ENCODE measurements around the gene SF3B2. TPM values are rescaled to one million over a fixed set of nuclear protein-coding genes. Genes with fewer than 3 reads are reported as not detected.

The SF3B2 gene
- total RNA-seq, 1 donor from 2014 or later, result 201 TPM

- Mint-ChIP-seq H3K4me3 (no peak overlapping the region), H3K27ac (no peak overlapping the region), H3K36me3 (no peaks in the 10 kb centered on the region), H3K27me3 (ENCODE audit: low read depth) (peaks cover 10% of the 10 kb centered on the region), H3K9me3 (peaks cover 3% of the 10 kb centered on the region), H3K4me1 (no peaks in the 10 kb centered on the region)
- no peak for TF ChIP-seq CTCF (IDR thresholded peaks at IDR 0.05; ENCODE audit: unreplicated experiment)
- DNase-seq (ENCODE audit: low spot score in 2 of 2, unreplicated experiment in 2 of 2), result no peak
These were observed 19.0 kb upstream of the SF3B2 start for GRCh38 chr11:66032957-66033735.

GRCh38 chr11:66035653-66036333 lies 16.4 kb upstream of the SF3B2 start:
- H3K27me3 Mint-ChIP-seq (ENCODE audit: low read depth), result peaks cover 10% of the 10 kb centered on the region
- no peak for DNase-seq (ENCODE audit: low spot score in 2 of 2, unreplicated experiment in 2 of 2)
- H3K27ac Mint-ChIP-seq, result no peak overlapping the region
- H3K4me3 Mint-ChIP-seq, result no peak overlapping the region
- no peak for TF ChIP-seq CTCF (IDR thresholded peaks at IDR 0.05; ENCODE audit: unreplicated experiment)
- H3K4me1 Mint-ChIP-seq, result no peaks in the 10 kb centered on the region
- peaks cover 3% of the 10 kb centered on the region for H3K9me3 Mint-ChIP-seq
- H3K36me3 Mint-ChIP-seq, result no peaks in the 10 kb centered on the region

- H3K4me1 Mint-ChIP-seq, result no peaks in the 10 kb centered on the region
- peaks cover 3% of the 10 kb centered on the region for H3K9me3 Mint-ChIP-seq
- peaks cover 10% of the 10 kb centered on the region for H3K27me3 Mint-ChIP-seq (ENCODE audit: low read depth)
- H3K4me3 Mint-ChIP-seq, result no peak overlapping the region
- DNase-seq (ENCODE audit: low spot score in 2 of 2, unreplicated experiment in 2 of 2), result no peak
- no peak for TF ChIP-seq CTCF (IDR thresholded peaks at IDR 0.05; ENCODE audit: unreplicated experiment)
- no peaks in the 10 kb centered on the region for H3K36me3 Mint-ChIP-seq
- H3K27ac Mint-ChIP-seq, result no peak overlapping the region
These were observed 15.8 kb upstream of the SF3B2 start for GRCh38 chr11:66036334-66036710.

- H3K27me3 Mint-ChIP-seq (ENCODE audit: low read depth), result peaks cover 9% of the 10 kb centered on the region
- no peaks in the 10 kb centered on the region for H3K4me1 Mint-ChIP-seq
- peaks cover 3% of the 10 kb centered on the region for H3K9me3 Mint-ChIP-seq
- H3K27ac Mint-ChIP-seq, result no peak overlapping the region
- H3K4me3 Mint-ChIP-seq, result no peak overlapping the region
- no peak for DNase-seq (ENCODE audit: low spot score in 2 of 2, unreplicated experiment in 2 of 2)
- TF ChIP-seq CTCF (IDR thresholded peaks at IDR 0.05; ENCODE audit: unreplicated experiment), result no peak
- no peaks in the 10 kb centered on the region for H3K36me3 Mint-ChIP-seq
These were observed 14.8 kb upstream of the SF3B2 start for GRCh38 chr11:66037327-66037726.

- Mint-ChIP-seq H3K27me3 (ENCODE audit: low read depth) (peaks cover 6% of the 10 kb centered on the region), H3K36me3 (no peaks in the 10 kb centered on the region), H3K27ac (no peak overlapping the region), H3K4me3 (no peak overlapping the region), H3K4me1 (no peaks in the 10 kb centered on the region), H3K9me3 (peaks cover 3% of the 10 kb centered on the region)
- DNase-seq (ENCODE audit: low spot score in 2 of 2, unreplicated experiment in 2 of 2), result no peak
- no peak for TF ChIP-seq CTCF (IDR thresholded peaks at IDR 0.05; ENCODE audit: unreplicated experiment)
These were observed 12.4 kb upstream of the SF3B2 start for GRCh38 chr11:66039765-66040164.
